ENCODE results near the gene RGL3. TPM values are rescaled to one million over a fixed set of nuclear protein-coding genes. Genes with fewer than 3 reads are reported as not detected.

RGL3 gene
- total and polyA plus RNA-seq, 10 of the 15 experiments (the other 5 are each of a cell fraction or from before 2014, with no cell fraction given) = not detected

DNA sequence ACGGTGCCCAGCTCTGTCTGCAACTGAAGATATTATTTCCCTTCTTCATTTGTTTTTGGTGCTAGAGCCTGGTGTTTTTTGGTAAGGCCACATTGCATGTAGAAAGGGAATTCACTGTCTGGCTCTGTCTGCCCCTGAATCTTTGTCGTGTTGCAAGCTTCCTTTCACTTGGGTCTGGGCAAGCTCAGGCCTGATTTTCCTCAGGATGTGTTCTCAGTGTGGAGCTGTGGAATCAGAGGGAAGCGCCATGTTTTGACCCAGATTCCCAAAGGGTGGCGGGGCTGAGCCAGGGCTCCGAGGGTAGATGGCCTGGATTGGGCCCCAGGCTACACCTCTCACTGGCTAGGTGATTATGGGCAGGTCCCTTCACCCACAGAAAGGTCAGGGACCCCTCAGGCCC is 24.9 kb upstream of the RGL3 start (continued):
- TF ChIP-seq, protein P1, sequence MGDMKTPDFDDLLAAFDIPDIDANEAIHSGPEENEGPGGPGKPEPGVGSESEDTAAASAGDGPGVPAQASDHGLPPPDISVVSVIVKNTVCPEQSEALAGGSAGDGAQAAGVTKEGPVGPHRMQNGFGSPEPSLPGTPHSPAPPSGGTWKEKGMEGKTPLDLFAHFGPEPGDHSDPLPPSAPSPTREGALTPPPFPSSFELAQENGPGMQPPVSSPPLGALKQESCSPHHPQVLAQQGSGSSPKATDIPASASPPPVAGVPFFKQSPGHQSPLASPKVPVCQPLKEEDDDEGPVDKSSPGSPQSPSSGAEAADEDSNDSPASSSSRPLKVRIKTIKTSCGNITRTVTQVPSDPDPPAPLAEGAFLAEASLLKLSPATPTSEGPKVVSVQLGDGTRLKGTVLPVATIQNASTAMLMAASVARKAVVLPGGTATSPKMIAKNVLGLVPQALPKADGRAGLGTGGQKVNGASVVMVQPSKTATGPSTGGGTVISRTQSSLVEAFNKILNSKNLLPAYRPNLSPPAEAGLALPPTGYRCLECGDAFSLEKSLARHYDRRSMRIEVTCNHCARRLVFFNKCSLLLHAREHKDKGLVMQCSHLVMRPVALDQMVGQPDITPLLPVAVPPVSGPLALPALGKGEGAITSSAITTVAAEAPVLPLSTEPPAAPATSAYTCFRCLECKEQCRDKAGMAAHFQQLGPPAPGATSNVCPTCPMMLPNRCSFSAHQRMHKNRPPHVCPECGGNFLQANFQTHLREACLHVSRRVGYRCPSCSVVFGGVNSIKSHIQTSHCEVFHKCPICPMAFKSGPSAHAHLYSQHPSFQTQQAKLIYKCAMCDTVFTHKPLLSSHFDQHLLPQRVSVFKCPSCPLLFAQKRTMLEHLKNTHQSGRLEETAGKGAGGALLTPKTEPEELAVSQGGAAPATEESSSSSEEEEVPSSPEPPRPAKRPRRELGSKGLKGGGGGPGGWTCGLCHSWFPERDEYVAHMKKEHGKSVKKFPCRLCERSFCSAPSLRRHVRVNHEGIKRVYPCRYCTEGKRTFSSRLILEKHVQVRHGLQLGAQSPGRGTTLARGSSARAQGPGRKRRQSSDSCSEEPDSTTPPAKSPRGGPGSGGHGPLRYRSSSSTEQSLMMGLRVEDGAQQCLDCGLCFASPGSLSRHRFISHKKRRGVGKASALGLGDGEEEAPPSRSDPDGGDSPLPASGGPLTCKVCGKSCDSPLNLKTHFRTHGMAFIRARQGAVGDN (IDR thresholded peaks at IDR 0.05) = no peak
- TF ChIP-seq NFYA (IDR thresholded peaks at IDR 0.05; ENCODE audit: borderline replicate concordance, low read depth, low read length) = no peak
- TF ChIP-seq SUZ12 (IDR thresholded peaks at IDR 0.05; ENCODE audit: unreplicated experiment) = no peak

DNA sequence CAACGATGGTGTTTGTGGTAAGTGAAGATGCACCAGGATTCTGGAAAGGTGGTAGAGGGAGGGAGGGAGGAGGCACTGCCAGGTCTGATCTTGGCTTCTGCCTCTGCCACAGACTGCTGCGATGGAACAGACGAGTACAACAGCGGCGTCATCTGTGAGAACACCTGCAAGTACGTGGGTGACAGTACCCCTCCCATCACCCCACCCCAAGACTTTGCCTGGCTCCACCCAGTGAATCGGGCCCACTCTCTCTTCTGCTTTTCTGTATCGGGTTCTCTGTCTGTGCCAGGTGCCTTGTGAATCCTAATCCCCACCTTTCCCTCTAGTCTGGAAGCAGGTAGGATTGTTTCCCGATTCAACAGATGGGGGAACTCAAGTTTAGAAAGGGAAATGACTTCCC is 18.8 kb upstream of the RGL3 start:
- H3K4me3 ChIP-seq = no peak overlapping the region
- H3K9me3 ChIP-seq (replicated peaks; ENCODE audit: control insufficient read depth, insufficient read depth, low read length) = no peaks in the 10 kb centered on the region
- no peak for DNase-seq (ENCODE audit: low read depth, low spot score)
- 76% methylated on average over 9 of the region's 9 CpGs for WGBS (ENCODE audit: insufficient coverage, insufficient replicate concordance, low lambda C conversion rate, missing lambda C conversion rate)
- no TSS peak for BruUV-seq (replicated peaks)
- peak overlapping the region; percentile 18; the same call in 1 of the 2 replicates for H3K4me2 ChIP-seq (ENCODE audit: control insufficient read depth, insufficient read depth)
- no peak overlapping the region for H3K9ac ChIP-seq (ENCODE audit: control insufficient read depth, insufficient read depth, low read length)
- CTCF ChIA-PET = interaction anchor here (1.1 kb wide), 1 partner anchor 61 kb away, joined by 3 read pairs; no protein-coding TSS in a partner anchor
- RAD21 ChIA-PET (ENCODE audit: unreplicated experiment) = no interaction called here
- no peak for FAIRE-seq
- SMC1A ChIA-PET (ENCODE audit: uncharacterized antibody, unreplicated experiment) = no interaction called here
- peaks cover 10 to 20% of the 10 kb centered on the region in 2 experiments; a peak in 3 of 4 replicates for H3K36me3 ChIP-seq (ENCODE audit: control insufficient read depth in 2 of 2, insufficient read depth in 2 of 2, low read length in 1 of 2)
- H3K4me1 ChIP-seq (ENCODE audit: control insufficient read depth, insufficient read depth, low read length) = peaks cover 11% of the 10 kb centered on the region
- H3K79me2 ChIP-seq (ENCODE audit: control insufficient read depth, insufficient read depth, low read length) = peaks cover 15% of the 10 kb centered on the region
- no peak for ATAC-seq
- H3K27ac ChIP-seq (ENCODE audit: control insufficient read depth, insufficient read depth) = no peak overlapping the region
- no peak overlapping the region for H2AFZ ChIP-seq (ENCODE audit: control insufficient read depth, low read depth, low read length)
- H3K27me3 ChIP-seq (replicated peaks in 1 of 2; ENCODE audit: control insufficient read depth in 2 of 2, insufficient read depth in 2 of 2, low read length in 1 of 2) = no peaks in the 10 kb centered on the region
- in situ Hi-C loops (cut with MboI) (no loop called here), intact Hi-C loops (cut with micrococcal nuclease; ENCODE audit: unreplicated experiment) (loop anchor here (5.0 kb wide), 1 partner anchor 146 kb away; no protein-coding TSS in a partner anchor)
- no peaks in the 10 kb centered on the region for H4K20me1 ChIP-seq (ENCODE audit: control insufficient read depth, insufficient read depth)
- POLR2A ChIA-PET = interaction anchor here (0.7 kb wide), 1 partner anchor 36 kb away, joined by 4 read pairs; no protein-coding TSS in a partner anchor
- TF ChIP-seq, protein P2, sequence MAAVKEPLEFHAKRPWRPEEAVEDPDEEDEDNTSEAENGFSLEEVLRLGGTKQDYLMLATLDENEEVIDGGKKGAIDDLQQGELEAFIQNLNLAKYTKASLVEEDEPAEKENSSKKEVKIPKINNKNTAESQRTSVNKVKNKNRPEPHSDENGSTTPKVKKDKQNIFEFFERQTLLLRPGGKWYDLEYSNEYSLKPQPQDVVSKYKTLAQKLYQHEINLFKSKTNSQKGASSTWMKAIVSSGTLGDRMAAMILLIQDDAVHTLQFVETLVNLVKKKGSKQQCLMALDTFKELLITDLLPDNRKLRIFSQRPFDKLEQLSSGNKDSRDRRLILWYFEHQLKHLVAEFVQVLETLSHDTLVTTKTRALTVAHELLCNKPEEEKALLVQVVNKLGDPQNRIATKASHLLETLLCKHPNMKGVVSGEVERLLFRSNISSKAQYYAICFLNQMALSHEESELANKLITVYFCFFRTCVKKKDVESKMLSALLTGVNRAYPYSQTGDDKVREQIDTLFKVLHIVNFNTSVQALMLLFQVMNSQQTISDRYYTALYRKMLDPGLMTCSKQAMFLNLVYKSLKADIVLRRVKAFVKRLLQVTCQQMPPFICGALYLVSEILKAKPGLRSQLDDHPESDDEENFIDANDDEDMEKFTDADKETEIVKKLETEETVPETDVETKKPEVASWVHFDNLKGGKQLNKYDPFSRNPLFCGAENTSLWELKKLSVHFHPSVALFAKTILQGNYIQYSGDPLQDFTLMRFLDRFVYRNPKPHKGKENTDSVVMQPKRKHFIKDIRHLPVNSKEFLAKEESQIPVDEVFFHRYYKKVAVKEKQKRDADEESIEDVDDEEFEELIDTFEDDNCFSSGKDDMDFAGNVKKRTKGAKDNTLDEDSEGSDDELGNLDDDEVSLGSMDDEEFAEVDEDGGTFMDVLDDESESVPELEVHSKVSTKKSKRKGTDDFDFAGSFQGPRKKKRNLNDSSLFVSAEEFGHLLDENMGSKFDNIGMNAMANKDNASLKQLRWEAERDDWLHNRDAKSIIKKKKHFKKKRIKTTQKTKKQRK (IDR thresholded peaks at IDR 0.05; ENCODE audit: low read depth, low read length) = no peak
- TF ChIP-seq GATAD2B (conservative IDR thresholded peaks at IDR 0.05; ENCODE audit: low read depth) (no peak), SIN3A (IDR thresholded peaks at IDR 0.05; ENCODE audit: low read depth, low read length) (no peak), ZZZ3 (IDR thresholded peaks at IDR 0.05; ENCODE audit: control insufficient read depth, insufficient read length, low read depth) (no peak), TCF12 (IDR thresholded peaks at IDR 0.05; ENCODE audit: low read depth, low read length) (0 out of 2 replicates have a peak, but pooled peaks have one; percentile 29), MEF2A (IDR thresholded peaks at IDR 0.05; ENCODE audit: insufficient read depth, low read depth, low read length) (no peak), ESRRA (IDR thresholded peaks at IDR 0.05; ENCODE audit: low read length) (no peak), SPI1 (IDR thresholded peaks at IDR 0.05; ENCODE audit: borderline replicate concordance, insufficient read depth, low read depth, low read length) (peak; percentile 53; the same call in 1 of the 2 replicates), IKZF2 (IDR thresholded peaks at IDR 0.05) (peak; percentile 27 to 28; a peak in 1 of 4 replicates)

Measured in GM12878 (cell line).